ENCODE results near the gene NFATC2.

Gene NFATC2

GRCh38 chr20:51450984-51451383 is 91.5 kb downstream of the NFATC2 start:
- Histone ChIP-seq H3K9me3 (replicated peaks in 1 of 11) (peaks cover 10 to 16% (median 14%) of the 10 kb centered on the region in 11 experiments), H3K27me3 (no peaks in the 10 kb centered on the region), H3K4me2 (no peak overlapping the region), H3K36me3 (peaks cover 14 to 62% (median 31%) of the 10 kb centered on the region in 11 experiments), H3K27ac (no peak overlapping the region), H3K9ac (no peak overlapping the region), H3K4me3 (no peak overlapping the region), H4K20me1 (0 out of 22 replicates have a peak, but pooled peaks cover 0 to 4% (median 0%) of the 10 kb centered on the region in 11 experiments), H3K4me1 (peaks cover 0 to 15% (median under 1%) of the 10 kb centered on the region in 10 experiments; a peak in 11 of 20 replicates)
- no peak for TF ChIP-seq Cebpa-rat (IDR thresholded peaks at IDR 0.05)

GRCh38 chr20:51450221-51450712 is 92.3 kb downstream of the NFATC2 start:
- Histone ChIP-seq H3K9ac (no peak overlapping the region), H4K20me1 (0 out of 22 replicates have a peak, but pooled peaks cover 0 to 4% (median 0%) of the 10 kb centered on the region in 11 experiments), H3K27me3 (no peaks in the 10 kb centered on the region), H3K4me1 (peaks cover 0 to 21% (median 7%) of the 10 kb centered on the region in 10 experiments; a peak in 11 of 20 replicates), H3K9me3 (replicated peaks in 1 of 11) (peaks cover 10 to 15% (median 14%) of the 10 kb centered on the region in 11 experiments), H3K27ac (no peak overlapping the region), H3K4me2 (no peak overlapping the region), H3K36me3 (peaks cover 14 to 61% (median 31%) of the 10 kb centered on the region in 11 experiments), H3K4me3 (no peak overlapping the region)
- TF ChIP-seq Cebpa-rat (IDR thresholded peaks at IDR 0.05): no peak

GRCh38 chr20:51449498-51450220 is 92.9 kb downstream of the NFATC2 start:
- Histone ChIP-seq H3K4me1 (peaks cover 4 to 26% (median 12%) of the 10 kb centered on the region in 10 experiments; a peak in 19 of 20 replicates), H3K4me3 (no peak overlapping the region), H3K36me3 (peaks cover 10 to 55% (median 26%) of the 10 kb centered on the region in 11 experiments), H4K20me1 (0 out of 22 replicates have a peak, but pooled peaks cover 0 to 4% (median 0%) of the 10 kb centered on the region in 11 experiments), H3K27ac (no peak overlapping the region), H3K4me2 (no peak overlapping the region), H3K27me3 (no peaks in the 10 kb centered on the region), H3K9ac (no peak overlapping the region), H3K9me3 (replicated peaks in 1 of 11) (peaks cover 7 to 9% (median 8%) of the 10 kb centered on the region in 11 experiments)
- TF ChIP-seq Cebpa-rat (IDR thresholded peaks at IDR 0.05): no peak

GRCh38 chr20:51447765-51448148 is 94.8 kb downstream of the NFATC2 start:
- no peaks in the 10 kb centered on the region for H3K27me3 ChIP-seq
- no peaks in the 10 kb centered on the region for H3K9me3 ChIP-seq (replicated peaks in 1 of 11)
- no peak overlapping the region for H3K27ac ChIP-seq
- H3K4me2 ChIP-seq: no peak overlapping the region
- no peak for TF ChIP-seq Cebpa-rat (IDR thresholded peaks at IDR 0.05)
- 0 out of 22 replicates have a peak, but pooled peaks cover 0 to 4% (median 0%) of the 10 kb centered on the region in 11 experiments for H4K20me1 ChIP-seq
- no peak overlapping the region for H3K4me3 ChIP-seq
- peaks cover 0 to 44% (median 8%) of the 10 kb centered on the region in 11 experiments; a peak in 13 of 22 replicates for H3K36me3 ChIP-seq
- H3K4me1 ChIP-seq: peaks cover 6 to 44% (median 27%) of the 10 kb centered on the region in 10 experiments; a peak in 19 of 20 replicates
- H3K9ac ChIP-seq: no peak overlapping the region; a peak in 1 of 22 replicates

GRCh38 chr20:51447097-51447764 is 95.3 kb downstream of the NFATC2 start:
- Histone ChIP-seq H3K27ac (no peak overlapping the region), H3K36me3 (peaks cover 0 to 39% (median 3%) of the 10 kb centered on the region in 11 experiments; a peak in 9 of 22 replicates), H3K27me3 (no peaks in the 10 kb centered on the region), H3K9ac (no peak overlapping the region; a peak in 1 of 22 replicates), H3K4me1 (peaks cover 8 to 50% (median 32%) of the 10 kb centered on the region in 10 experiments; a peak in 19 of 20 replicates), H3K4me2 (peak overlapping the region in 1 of 11 experiments; percentile 9; a peak in 1 of 22 replicates), H3K9me3 (replicated peaks in 1 of 11) (no peaks in the 10 kb centered on the region), H3K4me3 (no peak overlapping the region), H4K20me1 (0 out of 22 replicates have a peak, but pooled peaks cover 0 to 4% (median 0%) of the 10 kb centered on the region in 11 experiments)
- TF ChIP-seq Cebpa-rat (IDR thresholded peaks at IDR 0.05): no peak

- 0 out of 22 replicates have a peak overlapping the region, but pooled peaks of 1 of the 11 experiments have one; percentile 9 for H3K4me2 ChIP-seq
- H3K36me3 ChIP-seq: peaks cover 0 to 34% (median 0%) of the 10 kb centered on the region in 11 experiments; a peak in 7 of 22 replicates
- H3K27me3 ChIP-seq: no peaks in the 10 kb centered on the region
- no peaks in the 10 kb centered on the region for H3K9me3 ChIP-seq (replicated peaks in 1 of 11)
- no peak overlapping the region for H3K4me3 ChIP-seq
- H3K4me1 ChIP-seq: peaks cover 8 to 55% (median 38%) of the 10 kb centered on the region in 10 experiments; a peak in 19 of 20 replicates
- TF ChIP-seq Cebpa-rat (IDR thresholded peaks at IDR 0.05): no peak
- 0 out of 22 replicates have a peak, but pooled peaks cover 0 to 4% (median 0%) of the 10 kb centered on the region in 11 experiments for H4K20me1 ChIP-seq
- H3K27ac ChIP-seq: no peak overlapping the region
- no peak overlapping the region for H3K9ac ChIP-seq
These were observed 95.9 kb downstream of the NFATC2 start for GRCh38 chr20:51446656-51447055.

GRCh38 chr20:51446230-51446629 is 96.3 kb downstream of the NFATC2 start:
- Histone ChIP-seq H3K4me1 (peaks cover 9 to 60% (median 42%) of the 10 kb centered on the region in 10 experiments; a peak in 19 of 20 replicates), H3K4me3 (no peak overlapping the region), H4K20me1 (0 out of 22 replicates have a peak, but pooled peaks cover 0 to 4% (median 0%) of the 10 kb centered on the region in 11 experiments), H3K27me3 (no peaks in the 10 kb centered on the region), H3K4me2 (peak overlapping the region in 2 of 11 experiments; percentile 24 to 37; a peak in 5 of 22 replicates), H3K9ac (no peak overlapping the region), H3K9me3 (replicated peaks in 1 of 11) (no peaks in the 10 kb centered on the region), H3K36me3 (peaks cover 0 to 30% (median 0%) of the 10 kb centered on the region in 11 experiments; a peak in 7 of 22 replicates), H3K27ac (no peak overlapping the region)
- TF ChIP-seq Cebpa-rat (IDR thresholded peaks at IDR 0.05): no peak

- Histone ChIP-seq H3K27me3 (no peaks in the 10 kb centered on the region), H3K9ac (no peak overlapping the region), H3K9me3 (replicated peaks in 1 of 11) (no peaks in the 10 kb centered on the region), H3K4me1 (peaks cover 15 to 66% (median 49%) of the 10 kb centered on the region in 10 experiments), H3K27ac (no peak overlapping the region), H3K36me3 (peaks cover 0 to 30% (median 0%) of the 10 kb centered on the region in 11 experiments; a peak in 4 of 22 replicates), H3K4me3 (no peak overlapping the region), H3K4me2 (peak overlapping the region in 4 of 11 experiments; percentile 2 to 37 (median 16); a peak in 6 of 22 replicates), H4K20me1 (0 out of 22 replicates have a peak, but pooled peaks cover 0 to 4% (median 0%) of the 10 kb centered on the region in 11 experiments)
- TF ChIP-seq Cebpa-rat (IDR thresholded peaks at IDR 0.05): no peak
These were observed 96.9 kb downstream of the NFATC2 start for GRCh38 chr20:51445591-51445990.
